DND-41 (cell line): ENCODE data around the gene OSBPL3.

Experiments
- CTCF ChIP-seq: IDR thresholded peaks from 2 replicates; pipeline ENCODE4 v1.5.1; 2012; ENCODE audit warnings: borderline replicate concordance, low read length, moderate library complexity, mild to moderate bottlenecking; ENCODE audit not compliant: poor library complexity, severe bottlenecking; ENCODE audit errors: extremely low read depth
- EZH2 ChIP-seq: IDR thresholded peaks from 3 replicates; pipeline ENCODE4 v1.6.1; 2012; ENCODE audit warnings: borderline replicate concordance, low read depth, mild to moderate bottlenecking, moderate library complexity, low read length, inconsistent platforms; ENCODE audit not compliant: severe bottlenecking

- TF ChIP-seq CTCF, result no peak
- no peak for TF ChIP-seq EZH2
Measured at GRCh38 chr7:24784277-24784676, 195.7 kb downstream of the OSBPL3 start.
